Choroid plexus epithelial cell (primary cell): ENCODE results near the gene C8A.

ENCODE experiments used
- DNase-seq: peaks from one replicate; pipeline ENCODE4 v3.0.0-alpha.2; 2010; ENCODE audit warnings: low read depth
- H3K4me3 ChIP-seq: 2 replicates; pipeline ENCODE4 v1.5.1; 2011; ENCODE audit warnings: low read depth, mild to moderate bottlenecking, control low read depth, low read length, moderate library complexity
- CTCF ChIP-seq: conservative IDR thresholded peaks from 2 replicates; pipeline ENCODE4 v1.5.1; 2011; ENCODE audit warnings: low read depth, mild to moderate bottlenecking, control low read depth, inconsistent platforms, low read length, moderate library complexity

Gene C8A

GRCh38 chr1:56863265-56863992 lies 8.8 kb downstream of the C8A start:
- H3K4me3 ChIP-seq = no peak overlapping the region
- no peak for DNase-seq
- no peak for TF ChIP-seq CTCF

GRCh38 chr1:56864430-56864829 lies 9.8 kb downstream of the C8A start:
- no peak for DNase-seq
- H3K4me3 ChIP-seq = no peak overlapping the region
- TF ChIP-seq CTCF = no peak

- H3K4me3 ChIP-seq = no peak overlapping the region
- no peak for DNase-seq
- TF ChIP-seq CTCF = no peak
These were observed 12.1 kb downstream of the C8A start for GRCh38 chr1:56866656-56867055.

GRCh38 chr1:56867491-56867890 lies 12.9 kb downstream of the C8A start:
- no peak for DNase-seq
- H3K4me3 ChIP-seq = no peak overlapping the region
- no peak for TF ChIP-seq CTCF

- no peak overlapping the region for H3K4me3 ChIP-seq
- no peak for DNase-seq
- no peak for TF ChIP-seq CTCF
These were observed 14.2 kb downstream of the C8A start for GRCh38 chr1:56868761-56869160.

- H3K4me3 ChIP-seq = no peak overlapping the region
- TF ChIP-seq CTCF = no peak
- peak; percentile 5 for DNase-seq
These were observed 18.0 kb downstream of the C8A start for GRCh38 chr1:56872597-56872996.

- no peak for DNase-seq
- TF ChIP-seq CTCF = no peak
- H3K4me3 ChIP-seq = no peak overlapping the region
These were observed 18.6 kb downstream of the C8A start for GRCh38 chr1:56873213-56873612.
